Right ventricle myocardium inferior (tissue), 1 donor: ENCODE measurements around the gene DUSP12. TPM values are rescaled to one million over a fixed set of nuclear protein-coding genes. Genes with fewer than 3 reads are reported as not detected.

Experiments
- ATAC-seq: fragments of 200-7000 bp; cut with Tn5 transposase; one replicate; pipeline ENCODE4 v1.9.1; 2020; ENCODE audit warnings: mild to moderate bottlenecking, moderate library complexity
- DNase-seq: peaks from one replicate; pipeline ENCODE4 v3.0.0; 2021; ENCODE audit errors: missing footprints
- intact Hi-C: fragments of 100-400 bp; cut with DNase I; formaldehyde crosslinking; loops from one replicate; pipeline ENCODE4 v1.11.0; 2022
- total RNA-seq: library from RNA; stranded (reverse); fragmentation: NEBNext Ultra II Directional; extraction: Animal tissue kit (Norgen Biotek cat#: 25700); gene quantifications from one replicate; pipeline ENCODE4 v1.2.1, GENCODE V29; 2021
- donor health status: DM: no; HTN: yes; CAD: no; lungs with severe emphysema.

The DUSP12 gene
- total RNA-seq, 1 donor from 2014 or later = 7.0 TPM

DNA sequence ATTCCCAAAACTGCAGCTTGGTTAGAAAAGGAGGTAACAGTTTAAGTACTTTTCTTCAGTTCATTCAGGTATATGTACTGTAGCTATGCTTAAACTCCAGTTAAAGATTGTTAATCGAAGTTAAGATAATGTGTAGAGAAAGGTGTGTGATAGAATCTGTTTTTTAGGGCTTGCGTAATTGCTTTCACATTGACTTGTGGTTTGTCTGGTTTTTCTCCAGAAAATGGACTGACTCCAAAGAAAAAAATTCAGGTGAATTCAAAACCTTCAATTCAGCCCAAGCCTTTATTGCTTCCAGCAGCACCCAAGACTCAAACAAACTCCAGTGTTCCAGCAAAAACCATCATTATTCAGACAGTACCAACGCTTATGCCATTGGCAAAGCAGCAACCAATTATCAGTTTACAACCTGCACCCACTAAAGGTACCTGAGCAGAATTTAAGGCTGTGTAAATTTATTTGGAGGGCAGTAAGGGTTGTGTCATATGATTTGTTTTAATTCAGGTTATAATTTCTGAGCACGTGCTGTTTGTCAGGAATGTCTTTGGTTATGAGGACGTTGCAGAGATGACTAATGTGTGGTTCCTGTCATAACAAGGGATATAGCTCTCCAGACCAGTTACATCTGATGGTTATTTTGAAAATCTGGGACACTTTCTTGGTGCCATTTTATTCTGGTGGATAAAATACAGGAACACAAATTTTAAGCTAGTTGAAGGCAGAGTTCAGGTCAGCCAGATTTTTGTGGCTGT lies 42.5 kb downstream of the DUSP12 start:
- intact Hi-C loops = loop anchor here (1.0 kb wide), 1 partner anchor 245 kb away; no protein-coding TSS in a partner anchor
- ATAC-seq (no peak), DNase-seq (no peak)

- intact Hi-C loops = loop anchor here (1.0 kb wide), 1 partner anchor 245 kb away; no protein-coding TSS in a partner anchor
- no peak for DNase-seq
- ATAC-seq = no peak
Measured at GRCh38 chr1:161792740-161793139, 43.2 kb downstream of the DUSP12 start.

GRCh38 chr1:161799792-161800191 lies 50.2 kb downstream of the DUSP12 start:
- intact Hi-C loops = no loop called here
- ATAC-seq = no peak
- DNase-seq = no peak

DNA sequence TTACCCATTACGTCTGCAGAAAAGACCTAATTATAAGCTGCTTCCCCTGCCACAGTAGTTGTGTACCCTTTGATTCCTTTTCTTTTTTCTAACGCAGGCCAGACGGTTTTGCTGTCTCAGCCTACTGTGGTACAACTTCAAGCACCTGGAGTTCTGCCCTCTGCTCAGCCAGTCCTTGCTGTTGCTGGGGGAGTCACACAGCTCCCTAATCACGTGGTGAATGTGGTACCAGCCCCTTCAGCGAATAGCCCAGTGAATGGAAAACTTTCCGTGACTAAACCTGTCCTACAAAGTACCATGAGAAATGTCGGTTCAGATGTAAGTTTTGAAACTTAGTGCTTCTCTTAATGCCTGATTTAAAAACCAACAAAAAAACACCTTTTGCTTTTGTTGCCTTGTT lies 52.4 kb downstream of the DUSP12 start:
- ATAC-seq = no peak

DNA sequence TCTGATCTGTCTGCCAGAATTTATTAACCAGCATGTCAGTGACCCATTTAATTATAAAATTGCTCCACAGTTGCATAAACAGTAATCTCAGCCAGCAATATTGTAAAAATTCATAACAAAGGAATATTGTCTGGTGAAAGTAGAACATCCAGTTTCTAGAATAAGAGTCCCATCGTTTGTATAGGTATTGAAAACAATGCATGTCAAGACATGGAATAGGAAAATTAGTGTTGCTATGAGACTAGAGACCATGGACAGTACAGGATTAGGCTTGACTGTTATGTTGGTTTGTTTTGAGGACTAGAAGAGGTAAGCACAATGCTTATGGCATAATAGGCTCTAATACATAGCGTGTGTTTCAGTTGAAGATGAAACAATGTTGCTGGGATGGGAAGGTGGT lies 53.6 kb downstream of the DUSP12 start:
- intact Hi-C loops = no loop called here
- DNase-seq = no peak
- ATAC-seq = no peak

More for the DNA sequence above, 52.4 kb downstream of the DUSP12 start:
- intact Hi-C loops = no loop called here
- DNase-seq = no peak

DNA sequence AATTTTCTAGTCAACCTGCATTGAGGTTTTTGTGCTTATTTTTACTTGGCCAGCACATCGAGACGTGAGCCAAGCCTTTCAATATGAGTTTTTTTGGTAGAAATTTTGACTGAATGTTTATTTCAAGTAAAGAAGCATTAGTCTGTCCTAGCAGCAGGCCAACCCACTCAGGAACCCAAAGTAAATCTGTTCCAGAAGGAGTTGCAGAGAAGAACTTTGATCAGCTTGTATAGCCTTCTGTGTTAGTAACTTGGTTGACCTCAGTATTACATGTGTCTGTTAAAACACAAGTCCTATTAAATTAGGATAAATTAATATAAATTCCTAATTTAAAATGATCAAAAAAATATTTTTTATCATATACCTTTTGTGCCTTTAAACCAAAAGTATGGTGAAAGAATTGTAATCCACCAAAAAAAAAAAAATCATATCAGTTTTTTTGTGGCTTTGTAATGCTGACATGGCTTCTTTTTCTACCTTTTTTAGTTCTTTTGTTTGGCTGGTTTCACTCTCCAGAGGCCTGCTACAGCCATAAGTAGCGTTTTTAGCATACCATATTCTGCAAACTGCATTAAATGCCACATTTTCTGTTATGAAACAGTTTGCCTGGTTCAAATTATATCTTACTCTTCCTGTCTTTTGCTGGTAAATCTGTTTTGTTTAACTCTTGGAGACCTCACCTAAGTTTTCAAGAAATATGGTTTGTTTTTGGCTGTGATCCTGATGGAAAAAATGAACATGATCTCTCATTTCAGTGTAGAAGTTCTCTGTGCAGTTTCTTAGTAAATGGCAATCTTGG lies 56.0 kb downstream of the DUSP12 start:
- ATAC-seq = no peak
- no peak for DNase-seq
- intact Hi-C loops = no loop called here

Other genes starting within 250 kb of the DUSP12 start
- 22.1 TPM for gene FCGR2A, start 244.3 kb upstream of the DUSP12 start, total RNA-seq
- gene HSPA6, start 225.2 kb upstream of the DUSP12 start, total RNA-seq = 1.1 TPM
- gene FCGR3A, start 200.0 kb upstream of the DUSP12 start, total RNA-seq = 31.4 TPM
- 4.8 TPM for gene FCGR3B, start 118.6 kb upstream of the DUSP12 start, total RNA-seq
- 19.4 TPM for gene FCGR2B, start 86.6 kb upstream of the DUSP12 start, total RNA-seq
- gene FCRLA, start 42.6 kb upstream of the DUSP12 start, total RNA-seq = not detected
- gene FCRLB, start 28.2 kb upstream of the DUSP12 start, total RNA-seq = 0.35 TPM
- 12.6 TPM for gene ATF6, start 16.5 kb downstream of the DUSP12 start, total RNA-seq